IPS DF 6.9 (cell line): Measurements from ENCODE around the gene CCDC124.

ENCODE experiments used
- DNase-seq: peaks from one replicate; pipeline ENCODE4 v3.0.0-alpha.2; 2013; ENCODE audit warnings: low read depth, low spot score
- H3K27ac ChIP-seq: one replicate; pipeline ENCODE4 v1.5.1; 2013; ENCODE audit warnings: low read length, control low read depth
- H3K27me3 ChIP-seq: 2 replicates; pipeline ENCODE4 v1.6.1; 2013; ENCODE audit warnings: mild to moderate bottlenecking, low read length; ENCODE audit not compliant: control insufficient read depth, insufficient read depth
- H3K36me3 ChIP-seq: 2 replicates; pipeline ENCODE4 v1.6.1; 2013; ENCODE audit warnings: low read length; ENCODE audit not compliant: control insufficient read depth, insufficient read depth
- H3K4me1 ChIP-seq: 2 replicates; pipeline ENCODE4 v1.6.1; 2013; ENCODE audit warnings: low read length; ENCODE audit not compliant: control insufficient read depth, insufficient read depth
- H3K4me3 ChIP-seq: 2 replicates; pipeline ENCODE4 v1.5.1; 2013; ENCODE audit warnings: mild to moderate bottlenecking, low read length
- H3K9me3 ChIP-seq: 2 replicates; pipeline ENCODE4 v1.6.1; 2013; ENCODE audit warnings: low read length, inconsistent platforms; ENCODE audit not compliant: control insufficient read depth, insufficient read depth
- WGBS: extraction: QIAGEN DNeasy Blood & Tissue Kit; methylation state at CpG from one replicate; pipeline ENCODE4 v1.1.7; 2013; ENCODE audit warnings: mixed read lengths, missing lambda C conversion rate; ENCODE audit not compliant: insufficient read length, insufficient coverage; 5-methylcytosine and 5-hydroxymethylcytosine counted together

The CCDC124 gene

GRCh38 chr19:17946965-17947784 is 14.4 kb downstream of the CCDC124 start:
- peaks cover 3% of the 10 kb centered on the region for H3K4me1 ChIP-seq
- peaks cover 12% of the 10 kb centered on the region for H3K27me3 ChIP-seq
- H3K27ac ChIP-seq, result no peak overlapping the region
- peak overlapping the region; percentile 25; the same call in 1 of the 2 replicates for H3K4me3 ChIP-seq
- peaks cover 3% of the 10 kb centered on the region; the same call in 1 of the 2 replicates for H3K36me3 ChIP-seq
- no peaks in the 10 kb centered on the region for H3K9me3 ChIP-seq
- WGBS, result no CpG with 5 or more reads among the region's 29 CpGs
- no peak for DNase-seq

GRCh38 chr19:17947815-17948513 is 15.1 kb downstream of the CCDC124 start:
- Histone ChIP-seq H3K27ac (no peak overlapping the region), H3K9me3 (no peaks in the 10 kb centered on the region), H3K27me3 (peaks cover 18% of the 10 kb centered on the region), H3K4me1 (peaks cover 1% of the 10 kb centered on the region; the same call in 1 of the 2 replicates), H3K4me3 (peak overlapping the region; percentile 50; the same call in 1 of the 2 replicates), H3K36me3 (no peaks in the 10 kb centered on the region)
- no CpG with 5 or more reads among the region's 92 CpGs for WGBS
- DNase-seq, result no peak

GRCh38 chr19:17948514-17948900 is 15.7 kb downstream of the CCDC124 start:
- Histone ChIP-seq H3K36me3 (no peaks in the 10 kb centered on the region), H3K9me3 (no peaks in the 10 kb centered on the region), H3K4me3 (peak overlapping the region; percentile 50; the same call in 1 of the 2 replicates), H3K27me3 (peaks cover 24% of the 10 kb centered on the region), H3K27ac (no peak overlapping the region), H3K4me1 (peaks cover 1% of the 10 kb centered on the region; the same call in 1 of the 2 replicates)
- DNase-seq, result no peak
- no CpG with 5 or more reads among the region's 16 CpGs for WGBS

- no peak for DNase-seq
- H3K27ac ChIP-seq, result no peak overlapping the region
- no CpG with 5 or more reads among the region's 49 CpGs for WGBS
- no peaks in the 10 kb centered on the region for H3K36me3 ChIP-seq
- peak overlapping the region; percentile 22; the same call in 1 of the 2 replicates for H3K4me3 ChIP-seq
- H3K4me1 ChIP-seq, result peaks cover 1% of the 10 kb centered on the region; the same call in 1 of the 2 replicates
- peaks cover 24% of the 10 kb centered on the region for H3K27me3 ChIP-seq
- H3K9me3 ChIP-seq, result no peaks in the 10 kb centered on the region
These were observed 16.4 kb downstream of the CCDC124 start for GRCh38 chr19:17948931-17949930.

- peak overlapping the region; percentile 16; the same call in 1 of the 2 replicates for H3K4me3 ChIP-seq
- no CpG with 5 or more reads among the region's 11 CpGs for WGBS
These were observed 17.1 kb downstream of the CCDC124 start for GRCh38 chr19:17949956-17950309.

GRCh38 chr19:17950310-17951156 is 17.7 kb downstream of the CCDC124 start:
- no CpG with 5 or more reads among the region's 48 CpGs for WGBS

More at GRCh38 chr19:17949956-17950309, 17.1 kb downstream of the CCDC124 start:
- Histone ChIP-seq H3K9me3 (no peaks in the 10 kb centered on the region), H3K36me3 (no peaks in the 10 kb centered on the region), H3K27ac (no peak overlapping the region), H3K27me3 (peaks cover 24% of the 10 kb centered on the region), H3K4me1 (peaks cover 1% of the 10 kb centered on the region; the same call in 1 of the 2 replicates)
- no peak for DNase-seq

GRCh38 chr19:17951157-17951989 is 18.6 kb downstream of the CCDC124 start:
- DNase-seq, result no peak
- Histone ChIP-seq H3K27ac (no peak overlapping the region), H3K27me3 (peaks cover 24% of the 10 kb centered on the region), H3K9me3 (no peaks in the 10 kb centered on the region), H3K4me3 (peak overlapping the region; percentile 58; the same call in 1 of the 2 replicates), H3K4me1 (peaks cover 1% of the 10 kb centered on the region; the same call in 1 of the 2 replicates), H3K36me3 (no peaks in the 10 kb centered on the region)
- WGBS, result no CpG with 5 or more reads among the region's 33 CpGs

More at GRCh38 chr19:17950310-17951156, 17.7 kb downstream of the CCDC124 start:
- H3K36me3 ChIP-seq, result no peaks in the 10 kb centered on the region
- H3K4me3 ChIP-seq, result peak overlapping the region; percentile 58; the same call in 1 of the 2 replicates
- peaks cover 1% of the 10 kb centered on the region; the same call in 1 of the 2 replicates for H3K4me1 ChIP-seq
- no peak overlapping the region for H3K27ac ChIP-seq
- H3K9me3 ChIP-seq, result no peaks in the 10 kb centered on the region
- DNase-seq, result no peak
- peaks cover 24% of the 10 kb centered on the region for H3K27me3 ChIP-seq

- H3K4me3 ChIP-seq, result peak overlapping the region; percentile 58; the same call in 1 of the 2 replicates
- no peak for DNase-seq
- H3K27me3 ChIP-seq, result peaks cover 24% of the 10 kb centered on the region
These were observed 19.5 kb downstream of the CCDC124 start for GRCh38 chr19:17951990-17952976.

More at GRCh38 chr19:17951990-17952976, 19.5 kb downstream of the CCDC124 start:
- Histone ChIP-seq H3K4me1 (peaks cover 1% of the 10 kb centered on the region; the same call in 1 of the 2 replicates), H3K27ac (no peak overlapping the region), H3K9me3 (no peaks in the 10 kb centered on the region), H3K36me3 (no peaks in the 10 kb centered on the region)
- WGBS, result no CpG with 5 or more reads among the region's 68 CpGs
